GM18502 (cell line): ENCODE data around the gene TMEM82.

Experiments used
- ATAC-seq: cut with Tn5 transposase; IDR thresholded peaks from one replicate; pipeline ENCODE4 v1.9.1; 2021; ENCODE audit warnings: mild to moderate bottlenecking; ENCODE audit not compliant: unreplicated experiment, poor library complexity

TMEM82 gene

DNA sequence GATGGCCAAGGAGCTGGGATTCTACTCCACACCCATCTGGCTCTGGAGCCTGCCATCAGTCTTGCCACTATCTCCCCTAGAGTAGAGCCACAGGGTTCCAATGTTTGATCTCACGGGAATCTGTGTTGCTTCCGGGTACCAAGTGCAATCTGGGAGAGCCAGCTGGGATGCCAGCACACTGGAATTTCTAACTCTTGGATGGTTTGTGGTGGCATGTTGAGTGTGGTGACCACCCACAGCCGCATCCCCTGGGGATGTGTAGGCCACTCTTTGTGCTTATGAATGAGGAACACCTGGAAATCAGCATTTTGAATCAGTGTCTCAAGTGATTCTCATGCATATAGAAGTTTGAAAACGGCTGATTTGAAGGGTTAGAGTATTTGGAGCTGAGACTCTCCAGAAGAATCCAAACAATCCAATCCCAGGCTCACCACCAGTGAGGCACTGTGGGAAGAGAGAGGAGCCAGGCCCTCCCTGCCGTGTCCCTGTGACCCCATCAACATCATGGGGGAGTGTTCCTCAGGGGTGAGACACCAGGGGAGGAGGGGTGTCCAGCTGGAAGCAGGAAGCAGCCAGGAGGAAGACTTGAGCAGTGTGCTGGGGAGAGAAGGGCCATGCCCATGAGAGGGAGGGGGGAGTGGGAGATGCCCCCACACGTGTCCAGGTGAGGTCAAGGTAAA is 29.7 kb downstream of the TMEM82 start:
- ATAC-seq, result no peak

GRCh38 chr1:15775706-15776105 is 33.4 kb downstream of the TMEM82 start:
- ATAC-seq, result no peak

DNA sequence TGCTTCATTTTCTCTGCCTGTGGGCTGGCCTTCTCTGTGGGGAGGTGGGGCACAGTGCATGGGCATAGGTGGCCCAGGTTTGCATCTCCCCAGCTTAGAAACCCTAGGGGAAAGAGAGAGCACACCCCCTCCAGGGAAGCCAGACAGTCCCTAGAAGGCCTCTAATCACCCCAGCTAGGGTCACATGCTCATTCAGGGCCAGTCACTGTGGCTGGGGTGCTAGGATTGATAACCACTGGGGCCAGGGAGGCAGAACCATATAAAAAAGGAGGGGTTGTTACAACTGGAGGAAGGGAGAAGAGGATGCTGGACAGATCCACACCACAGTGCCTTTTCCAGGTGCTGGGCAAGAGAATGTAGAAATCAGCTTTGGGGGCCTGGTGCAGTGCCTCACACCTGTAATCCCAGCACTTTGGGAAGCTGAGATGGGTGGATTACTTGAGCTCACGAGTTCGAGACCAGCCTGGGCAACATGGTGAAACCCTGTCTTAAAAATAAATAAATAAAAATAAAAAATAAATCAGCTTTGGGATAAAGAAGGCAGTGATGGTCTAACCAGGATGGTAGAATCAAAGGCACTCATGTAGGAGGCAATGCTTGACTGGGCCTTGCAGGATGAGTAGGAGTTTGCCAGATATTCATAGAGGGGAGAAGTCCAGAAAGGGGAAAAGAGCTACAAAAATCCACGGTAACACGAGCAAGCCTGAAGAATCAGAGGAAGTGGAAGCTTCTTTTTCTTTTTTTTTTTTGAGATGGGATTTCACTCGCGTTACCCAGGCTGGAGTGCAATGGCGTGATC is 35.8 kb downstream of the TMEM82 start:
- no peak for ATAC-seq

- no peak for ATAC-seq
Measured at GRCh38 chr1:15785683-15786082, 43.4 kb downstream of the TMEM82 start.

- ATAC-seq, result no peak
Measured at GRCh38 chr1:15786581-15786980, 44.3 kb downstream of the TMEM82 start.

- no peak for ATAC-seq
Measured at GRCh38 chr1:15788624-15789301, 46.5 kb downstream of the TMEM82 start.

- ATAC-seq, result no peak
Measured at GRCh38 chr1:15796086-15796462, 53.8 kb downstream of the TMEM82 start.
